ENCODE measurements around the gene AFAP1L1.
"Not testable (repeated sequence)": the region's sequence is repeated elsewhere in the genome, so short reads cannot be mapped to it uniquely, and the experiment has no call there.

Gene AFAP1L1

GRCh38 chr5:149376104-149376503 lies 104.4 kb downstream of the AFAP1L1 start:
- DNase-seq = no peak

DNA sequence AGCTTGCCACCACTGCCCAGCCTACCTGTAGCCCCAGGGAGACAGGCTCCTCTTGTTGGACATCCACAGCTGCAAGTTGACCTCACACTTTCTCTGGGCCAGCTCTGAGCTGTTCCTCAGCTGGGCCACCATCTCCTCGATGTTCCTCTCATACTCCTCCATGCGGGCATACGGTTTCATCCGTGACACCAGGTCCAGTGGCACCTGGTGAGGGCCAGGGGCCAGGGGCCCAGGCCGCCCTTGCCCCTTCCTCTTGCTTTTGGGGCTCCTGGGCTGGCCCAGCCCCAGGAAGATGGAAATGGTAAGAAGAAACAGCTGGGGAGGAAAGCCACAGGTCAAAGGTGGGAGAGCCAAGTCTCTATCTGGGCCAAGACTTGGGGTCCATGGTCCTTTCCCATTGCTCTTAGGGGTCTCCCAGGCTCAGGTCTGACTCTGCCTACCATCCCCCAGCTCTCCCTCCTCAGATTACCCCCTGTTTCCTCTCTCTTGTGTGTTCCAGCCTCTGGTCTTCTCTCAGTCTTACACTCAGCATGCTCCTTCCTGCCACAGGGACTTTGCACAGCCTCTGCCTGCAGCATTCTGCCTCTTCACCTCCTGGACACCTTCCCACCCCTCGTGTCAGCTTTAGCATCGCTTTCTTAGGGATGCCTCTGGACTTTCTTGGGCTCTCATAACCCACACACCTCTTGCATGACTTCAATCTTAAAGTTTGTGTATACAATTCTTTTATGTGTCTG lies 105.2 kb downstream of the AFAP1L1 start:
- DNase-seq = no peak

- no peak for DNase-seq
Observed at GRCh38 chr5:149378241-149378820, 106.7 kb downstream of the AFAP1L1 start.

DNA sequence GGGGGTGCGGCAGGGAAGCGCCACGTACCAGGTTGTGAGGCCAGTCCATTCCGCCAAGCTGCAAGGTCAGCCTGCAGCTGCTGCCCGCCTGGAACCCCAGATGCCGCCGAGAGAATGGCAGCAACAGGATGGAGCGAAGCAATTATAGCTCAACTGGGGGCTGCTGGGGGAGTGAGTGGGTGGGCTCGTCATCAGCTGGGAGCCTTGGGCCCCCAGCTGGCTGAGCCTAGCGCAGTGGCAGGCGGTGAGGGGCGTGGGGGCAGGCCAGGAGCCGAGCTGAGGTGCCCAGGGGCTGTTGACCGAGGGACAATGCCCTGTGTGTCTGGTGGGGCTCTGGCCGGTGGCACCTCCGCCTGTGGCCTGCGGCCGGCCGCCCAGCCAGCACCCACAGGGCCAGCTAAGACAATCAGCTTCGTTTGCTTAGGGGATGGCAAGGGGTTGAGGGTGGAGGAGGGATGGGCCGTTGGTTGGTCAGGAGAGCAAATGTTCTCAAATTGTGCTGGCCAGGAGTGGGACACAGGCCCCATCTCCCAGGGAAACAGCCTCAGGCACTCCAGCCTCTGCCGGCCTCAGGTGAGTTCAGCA lies 107.6 kb downstream of the AFAP1L1 start, which contains the start of gene IL17B:
Gene IL17B, minus strand, starts transcription at position 116 of the 585 bp plus-strand sequence. Its CDS starts 67 bp downstream, at position 49.
- no peak for DNase-seq

GRCh38 chr5:149379818-149380374 lies 108.2 kb downstream of the AFAP1L1 start:
- no peak for DNase-seq

DNA sequence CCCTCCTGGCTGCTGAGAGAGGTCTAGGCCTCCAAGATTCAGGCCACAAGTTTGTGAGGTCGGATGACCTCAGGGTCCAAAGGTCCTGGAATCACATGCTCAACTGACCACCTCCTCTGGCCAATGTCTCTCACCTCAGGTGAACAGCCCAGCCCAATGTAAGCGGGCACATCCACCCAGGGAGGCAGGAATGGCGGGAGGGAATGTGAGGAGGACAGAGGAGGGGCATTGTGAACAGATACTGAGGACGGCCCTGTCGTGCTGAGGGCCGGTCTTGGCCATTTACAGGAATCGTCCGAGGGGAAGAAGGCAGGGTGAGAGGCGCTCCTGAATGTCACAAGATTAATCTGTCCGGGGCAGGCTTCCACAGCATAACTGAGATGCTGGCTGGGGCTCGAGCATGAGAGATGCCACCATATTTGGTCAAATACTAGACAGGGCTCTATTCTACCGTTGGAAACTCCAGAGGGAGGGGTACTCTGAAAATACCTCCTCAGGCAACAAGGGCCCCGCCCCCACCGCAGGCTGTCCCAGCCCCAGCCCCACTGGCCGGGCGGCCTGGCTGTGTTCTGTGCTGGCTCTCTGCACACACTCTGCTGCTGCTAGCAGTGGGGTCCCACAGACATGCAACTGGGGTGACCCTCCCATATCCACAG lies 108.9 kb downstream of the AFAP1L1 start:
- no peak for DNase-seq

DNA sequence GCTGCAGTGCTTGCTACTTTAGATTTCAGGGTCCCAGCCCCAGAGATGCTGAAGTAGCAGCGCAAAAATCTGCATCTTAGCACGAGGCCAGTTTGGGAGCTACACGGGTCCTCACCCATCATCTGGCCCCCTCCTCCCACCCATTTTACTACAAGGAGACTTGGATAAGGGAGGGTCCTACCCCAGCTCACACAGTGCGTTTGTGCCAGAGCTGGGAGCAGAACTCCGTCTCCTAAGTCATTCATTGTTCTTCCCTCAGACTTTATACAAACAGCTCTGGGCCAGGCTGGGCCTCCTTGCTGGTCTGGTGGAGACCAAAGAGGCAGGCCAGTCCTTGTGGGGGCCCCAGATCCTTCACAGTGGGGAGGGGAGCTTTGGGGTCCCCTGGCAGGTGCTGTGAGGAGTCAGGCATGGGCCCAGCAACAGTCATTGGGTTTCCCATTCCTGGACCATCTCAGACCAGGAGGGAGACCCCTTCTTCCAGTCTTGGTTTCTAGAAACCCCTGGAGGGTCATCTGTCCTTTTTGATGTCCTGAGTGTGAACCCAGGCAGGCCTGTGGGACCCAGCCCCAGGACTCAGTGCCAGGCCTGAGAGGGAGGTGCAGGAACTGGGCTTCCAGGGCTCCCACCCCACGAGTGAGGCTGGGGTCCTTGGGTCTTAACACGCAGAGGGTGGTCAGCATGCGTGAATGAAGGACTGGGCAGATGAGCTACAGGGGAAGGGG lies 109.8 kb downstream of the AFAP1L1 start:
- no peak for DNase-seq

GRCh38 chr5:149381986-149382338 lies 110.3 kb downstream of the AFAP1L1 start:
- peak; percentile 69 for DNase-seq

DNA sequence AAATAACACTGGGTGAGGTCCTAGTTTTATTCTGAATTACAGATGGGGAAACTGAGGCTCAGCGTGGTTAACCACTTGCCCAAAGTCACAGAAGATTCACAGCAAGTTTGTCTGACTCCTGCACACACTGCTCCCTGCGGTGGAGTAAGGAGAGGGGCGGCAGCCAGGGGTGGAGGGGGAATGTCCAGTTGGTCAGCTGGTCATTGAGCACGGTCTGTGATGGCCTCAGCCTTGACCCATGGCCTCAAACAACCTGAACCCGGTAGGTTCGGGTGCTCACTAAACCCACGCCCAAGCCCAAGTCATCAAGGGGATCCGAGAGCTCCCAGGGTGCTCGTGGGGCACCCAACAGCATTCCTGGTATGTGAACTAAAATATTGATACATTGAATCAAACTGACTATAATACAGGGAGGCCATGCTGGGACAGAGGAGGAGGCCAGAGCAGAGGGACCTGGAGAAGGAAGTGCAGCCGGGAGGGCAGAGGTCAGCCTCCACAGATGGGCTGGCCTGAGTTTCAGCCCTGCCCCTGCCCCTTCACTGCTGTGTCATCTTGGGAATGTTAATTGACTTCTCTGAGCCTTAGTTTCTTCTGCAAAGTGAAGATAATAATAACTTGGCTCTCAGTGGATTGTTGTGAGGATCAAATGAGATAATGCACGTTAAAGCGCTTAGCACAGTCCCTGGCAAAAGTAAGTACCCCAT lies 111.0 kb downstream of the AFAP1L1 start:
- DNase-seq = no peak

DNA sequence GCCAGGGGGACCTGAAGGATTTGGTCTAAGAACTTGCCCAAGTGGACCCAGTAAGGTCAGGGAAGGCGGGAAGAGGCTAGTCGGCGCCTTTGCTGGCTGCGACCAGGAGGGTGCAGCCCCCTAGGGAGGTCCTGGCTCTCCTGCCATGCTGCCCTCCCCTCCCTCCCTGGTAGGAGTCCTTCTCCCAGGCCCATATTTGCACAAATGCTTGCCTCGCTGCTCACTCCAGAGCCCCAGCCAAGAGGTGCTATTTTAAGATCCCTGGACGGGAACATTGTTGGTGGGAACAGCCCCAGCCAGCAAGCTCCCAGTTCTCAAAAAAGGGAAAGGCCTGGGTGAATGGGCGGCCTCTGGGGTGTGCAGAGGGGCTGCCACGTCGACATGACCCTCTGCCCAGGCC lies 111.7 kb downstream of the AFAP1L1 start:
- no peak for DNase-seq

- no peak for DNase-seq
Observed at GRCh38 chr5:149386166-149386565, 114.5 kb downstream of the AFAP1L1 start.

GRCh38 chr5:149387081-149387631 lies 115.5 kb downstream of the AFAP1L1 start:
- DNase-seq = no peak

- DNase-seq = no peak
Observed at GRCh38 chr5:149387982-149388381, 116.3 kb downstream of the AFAP1L1 start.

DNA sequence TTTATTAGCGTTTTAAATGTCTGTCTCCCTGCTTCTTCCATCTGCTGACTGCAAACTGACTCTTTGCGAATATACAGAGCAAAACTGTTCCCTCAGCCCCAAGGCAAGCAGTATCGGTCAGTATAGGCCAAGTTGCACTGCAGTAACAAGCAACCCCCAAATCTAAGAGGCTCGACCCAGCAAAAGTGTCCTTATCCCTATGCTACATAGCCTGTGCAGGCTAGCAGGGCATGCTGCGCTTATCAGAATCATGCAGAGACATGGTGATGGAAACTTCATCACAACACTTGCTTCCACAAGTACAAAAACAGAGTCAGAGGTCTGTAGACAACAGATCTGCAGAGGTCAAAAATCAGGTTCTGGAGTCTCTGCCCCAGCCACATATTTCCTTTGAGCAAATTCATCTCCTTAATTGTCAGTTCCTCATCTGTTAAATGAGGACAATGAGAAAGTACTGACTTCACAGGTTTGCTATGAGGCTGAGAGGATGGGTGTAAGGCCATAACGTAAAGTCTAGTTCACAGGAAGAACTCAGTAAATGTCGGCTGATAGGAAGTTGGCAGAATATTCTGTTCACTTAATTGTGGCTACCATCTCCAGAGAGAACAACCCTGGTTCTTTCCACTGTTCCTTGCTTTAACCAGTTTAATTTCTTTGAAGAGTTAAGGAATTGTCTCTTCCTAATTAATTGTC lies 117.0 kb downstream of the AFAP1L1 start:
- DNase-seq = no peak

DNA sequence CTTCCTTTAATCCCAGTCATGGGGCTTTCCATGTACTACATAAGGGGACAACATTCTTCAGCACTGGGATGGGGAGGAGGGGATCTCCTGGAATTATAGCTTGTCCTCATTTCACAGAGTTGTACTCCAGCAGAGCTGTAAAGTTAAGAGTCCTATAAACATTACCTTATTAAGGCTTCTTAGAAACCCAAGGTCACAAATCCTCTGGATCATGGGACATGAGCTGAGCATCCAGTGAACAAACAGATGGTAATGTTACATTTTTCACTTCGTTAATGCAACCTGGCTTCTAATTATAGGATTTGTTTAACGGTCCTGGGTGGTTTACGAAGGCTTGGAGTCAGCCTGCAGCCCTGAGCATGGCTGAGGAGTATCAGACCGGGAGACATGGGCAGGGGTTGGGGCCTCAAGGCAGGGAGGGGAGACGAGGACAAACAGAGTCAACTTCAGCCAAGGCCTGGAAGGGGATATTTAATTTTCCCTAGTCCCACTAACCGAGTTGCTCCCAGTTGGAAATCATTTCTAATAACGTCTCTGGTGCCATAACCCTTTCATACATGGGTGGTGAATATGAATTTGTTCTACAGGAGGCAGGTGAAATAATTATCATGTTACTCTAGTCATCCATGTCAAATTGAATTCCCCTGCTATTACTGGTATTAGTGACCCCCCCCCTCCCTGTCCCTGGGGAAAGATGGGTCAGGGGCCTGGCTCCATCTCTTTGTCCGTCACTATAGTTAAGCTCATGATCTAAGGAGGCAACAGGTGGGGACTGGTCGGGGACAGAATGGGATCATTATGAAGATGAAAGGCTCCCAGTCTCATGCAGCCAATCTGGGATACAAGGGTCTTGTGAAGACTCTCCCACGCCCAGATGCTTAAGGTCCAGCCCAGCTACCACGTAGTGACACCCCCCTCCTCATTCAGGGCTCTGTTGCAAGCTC lies 118.2 kb downstream of the AFAP1L1 start:
- DNase-seq = no peak

GRCh38 chr5:149391076-149391475 lies 119.4 kb downstream of the AFAP1L1 start:
- not testable (repeated sequence) for DNase-seq
